Thyroid gland (tissue), 4 donors: ENCODE data around the gene PLB1. TPM values are rescaled to one million over a fixed set of nuclear protein-coding genes. Genes with fewer than 3 reads are reported as not detected.

ENCODE experiments used
- DNase-seq, 2 donors: peaks; one replicate each; pipeline ENCODE4 v3.0.0-alpha.2; 2019
- H3K27ac ChIP-seq, 3 donors: fragments of 200-600 bp; sonication (generic); 1 replicate in 2 of 3; 2 replicates in 1 of 3; pipeline ENCODE4 v1.5.1; 2016 to 2019; ENCODE audit warnings: mild to moderate bottlenecking in 1 of 3, moderate library complexity in 1 of 3
- H3K27me3 ChIP-seq: fragments of 200-600 bp; sonication (generic); one replicate; pipeline ENCODE4 v1.5.1; 2019
- H3K36me3 ChIP-seq, 2 donors: fragments of 200-600 bp; sonication (generic); one replicate each; pipeline ENCODE4 v1.5.1; 2016 to 2019
- H3K4me1 ChIP-seq, 2 donors: fragments of 200-600 bp; sonication (generic); one replicate each; pipeline ENCODE4 v1.5.1; 2017 to 2019
- H3K4me3 ChIP-seq, 3 donors: fragments of 200-600 bp; sonication (generic); replicated peaks in 1 of 3; 1 replicate in 2 of 3; 2 replicates in 1 of 3; pipeline ENCODE4 v1.5.1; 2016; ENCODE audit warnings: mild to moderate bottlenecking in 1 of 3
- H3K9me3 ChIP-seq: fragments of 200-600 bp; sonication (generic); one replicate; pipeline ENCODE4 v1.5.1; 2017
- CTCF ChIP-seq, 6 experiments: fragments of 200-600 bp in 3 of 6; fragments of 450-650 bp in 3 of 6; sonication (generic) in 3 of 6; IDR thresholded peaks; one replicate each; pipeline ENCODE4 v1.5.1; 2016 to 2019; ENCODE audit warnings: antibody characterized with exemption in 6 of 6, mild to moderate bottlenecking in 2 of 6, inconsistent platforms in 1 of 6, moderate library complexity in 1 of 6
- POLR2A ChIP-seq, 2 donors: fragments of 450-650 bp; IDR thresholded peaks; one replicate each; pipeline ENCODE4 v1.6.1; 2017; ENCODE audit warnings: antibody characterized with exemption in 2 of 2, mild to moderate bottlenecking in 2 of 2, moderate library complexity in 1 of 2
- WGBS, 2 donors: methylation state at CpG; one replicate each; pipeline ENCODE4 v1.1.5; 2017; 5-methylcytosine and 5-hydroxymethylcytosine counted together
- intact Hi-C: fragments of 100-400 bp; cut with DNase I; formaldehyde crosslinking; loops from one replicate; pipeline ENCODE4 v1.15.1; 2023
- small RNA-seq: library from RNA; depleted of rRNA; stranded (forward); fragments of <200 nt; gene quantifications from one replicate; pipeline ENCODE3, GENCODE V24; 2016
- total RNA-seq, 4 donors: library from RNA; depleted of rRNA; stranded (reverse); fragments of >200 nt; gene quantifications; one replicate each; pipeline ENCODE4 v1.2.3, GENCODE V29; 2016

The PLB1 gene
- total RNA-seq, 4 donors from 2014 or later: 1.2 to 3.3 (median 1.8) TPM

GRCh38 chr2:28687640-28688385 is 192.0 kb downstream of the PLB1 start:
- TF ChIP-seq POLR2A (IDR thresholded peaks at IDR 0.05) (no peak), CTCF (IDR thresholded peaks at IDR 0.05) (no peak)

GRCh38 chr2:28688818-28689217 is 193.0 kb downstream of the PLB1 start:
- intact Hi-C loops: no loop called here
- TF ChIP-seq POLR2A (IDR thresholded peaks at IDR 0.05): no peak
- Histone ChIP-seq H3K9me3 (no peaks in the 10 kb centered on the region), H3K36me3 (no peaks in the 10 kb centered on the region), H3K27ac (no peak overlapping the region), H3K4me3 (no peak overlapping the region), H3K27me3 (no peaks in the 10 kb centered on the region), H3K4me1 (peaks cover 9 to 18% of the 10 kb centered on the region in 2 donors)
- no peak for DNase-seq
- WGBS, 2 donors: 83 to 93% methylated on average over 2 of the region's 2 CpGs

More at GRCh38 chr2:28687640-28688385, 192.0 kb downstream of the PLB1 start:
- DNase-seq: no peak
- Histone ChIP-seq H3K27me3 (no peaks in the 10 kb centered on the region), H3K9me3 (no peaks in the 10 kb centered on the region), H3K4me3 (no peak overlapping the region), H3K4me1 (peaks cover 19 to 28% of the 10 kb centered on the region in 2 donors), H3K36me3 (no peaks in the 10 kb centered on the region), H3K27ac (no peak overlapping the region)
- WGBS, 2 donors: 95 to 99% methylated on average over 7 of the region's 7 CpGs
- intact Hi-C loops: no loop called here

GRCh38 chr2:28689771-28690170 is 193.9 kb downstream of the PLB1 start:
- no peak for DNase-seq
- 80 to 89% methylated on average over 2 of the region's 2 CpGs for WGBS, 2 donors
- intact Hi-C loops: no loop called here
- Histone ChIP-seq H3K9me3 (no peaks in the 10 kb centered on the region), H3K27ac (no peak overlapping the region), H3K4me1 (peaks cover 4 to 12% of the 10 kb centered on the region in 2 donors), H3K36me3 (no peaks in the 10 kb centered on the region), H3K27me3 (no peaks in the 10 kb centered on the region), H3K4me3 (no peak overlapping the region)
- TF ChIP-seq POLR2A (IDR thresholded peaks at IDR 0.05): no peak
- no peak for TF ChIP-seq CTCF (IDR thresholded peaks at IDR 0.05)

GRCh38 chr2:28692411-28692810 is 196.6 kb downstream of the PLB1 start:
- Histone ChIP-seq H3K27me3 (no peaks in the 10 kb centered on the region), H3K4me1 (peaks cover 4 to 12% of the 10 kb centered on the region in 2 donors), H3K27ac (no peak overlapping the region), H3K9me3 (no peaks in the 10 kb centered on the region), H3K4me3 (no peak overlapping the region), H3K36me3 (no peaks in the 10 kb centered on the region)
- no peak for DNase-seq
- intact Hi-C loops: no loop called here
- WGBS, 2 donors: 89 to 94% methylated on average over 3 of the region's 3 CpGs
- TF ChIP-seq POLR2A (IDR thresholded peaks at IDR 0.05) (no peak), CTCF (IDR thresholded peaks at IDR 0.05) (no peak)

- Histone ChIP-seq H3K27me3 (no peaks in the 10 kb centered on the region), H3K4me3 (no peak overlapping the region), H3K9me3 (no peaks in the 10 kb centered on the region), H3K27ac (no peak overlapping the region), H3K4me1 (peaks cover 4 to 12% of the 10 kb centered on the region in 2 donors), H3K36me3 (no peaks in the 10 kb centered on the region)
- WGBS, 2 donors: 93 to 96% methylated on average over 3 of the region's 3 CpGs
- DNase-seq: no peak
- intact Hi-C loops: no loop called here
- no peak for TF ChIP-seq POLR2A (IDR thresholded peaks at IDR 0.05)
- TF ChIP-seq CTCF (IDR thresholded peaks at IDR 0.05): no peak
Observed at GRCh38 chr2:28693223-28693622, 197.4 kb downstream of the PLB1 start.

Small RNA genes lying within 50 kb of the gene (small RNA-seq; reads per million reads assigned to genes)
- 0.28 reads per million for gene RNA5SP89
- not detected for gene SNRPGP7

Other genes starting within 250 kb of the PLB1 start
- gene FOSL2, start 103.2 kb upstream of the PLB1 start, total RNA-seq: 10 to 100 TPM; 30.7 to 85.1 (median 40.6) TPM